Sigmoid colon (tissue), 7 donors: Measurements from ENCODE around the gene AHCYL2. TPM values are rescaled to one million over a fixed set of nuclear protein-coding genes. Genes with fewer than 3 reads are reported as not detected.

Source experiments
- DNase-seq: peaks from one replicate; pipeline ENCODE4 v3.0.0-alpha.2; 2019
- H3K27ac ChIP-seq, 4 donors: fragments of 200-600 bp; sonication (generic); one replicate each; pipeline ENCODE4 v1.5.1; 2016 to 2019; ENCODE audit warnings: mild to moderate bottlenecking in 1 of 4
- H3K27me3 ChIP-seq, 3 donors: fragments of 200-600 bp; sonication (generic); one replicate each; pipeline ENCODE4 v1.5.1; 2019; ENCODE audit warnings: mild to moderate bottlenecking in 1 of 3
- H3K36me3 ChIP-seq, 4 donors: fragments of 200-600 bp; sonication (generic); one replicate each; pipeline ENCODE4 v1.5.1; 2016 to 2019
- H3K4me1 ChIP-seq, 4 donors: fragments of 200-600 bp; sonication (generic); one replicate each; pipeline ENCODE4 v1.5.1; 2017 to 2019
- H3K4me3 ChIP-seq, 4 donors: fragments of 200-600 bp; sonication (generic); one replicate each; pipeline ENCODE4 v1.5.1; 2017 to 2019; ENCODE audit warnings: mild to moderate bottlenecking in 2 of 4, moderate library complexity in 1 of 4
- H3K9me3 ChIP-seq, 4 donors: fragments of 200-600 bp in 3 of 4; sonication (generic) in 3 of 4; one replicate each; pipeline versions ENCODE4 v1.5.1 to v1.6.1; 2013 to 2019
- EP300 ChIP-seq, 4 donors: sonication (generic); formaldehyde crosslinking; IDR thresholded peaks; one replicate each; pipeline ENCODE4 v1.6.1; 2017; ENCODE audit warnings: antibody characterized with exemption in 4 of 4
- POLR2A ChIP-seq, 2 donors: fragments of 450-650 bp; IDR thresholded peaks; one replicate each; pipeline ENCODE4 v1.6.1; 2016; ENCODE audit warnings: antibody characterized with exemption in 2 of 2, mild to moderate bottlenecking in 2 of 2, moderate library complexity in 2 of 2
- POLR2AphosphoS5 ChIP-seq, 4 donors: sonication (generic); formaldehyde crosslinking; IDR thresholded peaks; one replicate each; pipeline ENCODE4 v1.6.1; 2017; ENCODE audit warnings: antibody characterized with exemption in 4 of 4
- WGBS, 2 donors: extraction: QIAGEN DNeasy Blood & Tissue Kit; methylation state at CpG; one replicate each; pipeline ENCODE4 v1.1.7; 2013; 5-methylcytosine and 5-hydroxymethylcytosine counted together
- intact Hi-C: fragments of 100-400 bp; cut with DNase I; formaldehyde crosslinking; loops from one replicate; pipeline ENCODE4 v1.15.1; 2023
- polyA plus RNA-seq, 3 donors: library from polyadenylated mRNA; stranded (reverse); fragments of 200-250 nt; gene quantifications; one replicate each; pipeline ENCODE4 v1.2.3, GENCODE V29; 2013
- total RNA-seq, 4 donors: library from RNA; depleted of rRNA; stranded (reverse); fragments of >200 nt; gene quantifications; one replicate each; pipeline ENCODE4 v1.1.0, GENCODE V29; 2016
- TF ChIP-seq, protein P1 (sequence below), 4 experiments: fragments of 450-650 bp in 3 of 4; fragments of 200-600 bp in 1 of 4; IDR thresholded peaks; one replicate each; pipeline ENCODE4 v1.5.1; 2016 to 2019; ENCODE audit warnings: antibody characterized with exemption in 4 of 4, mild to moderate bottlenecking in 3 of 4, moderate library complexity in 2 of 4
- donor health status: healthy with polysubstance abuse.
- donor health status: Bipolar disorder and iron deficiency.
- donor health status: healthy.

The AHCYL2 gene
- total and polyA plus RNA-seq, 7 donors = 12.5 to 219 (median 16.8) TPM

- Histone ChIP-seq H3K27ac (no peak overlapping the region), H3K4me1 (no peaks in the 10 kb centered on the region), H3K4me3 (no peak overlapping the region), H3K27me3 (no peaks in the 10 kb centered on the region), H3K36me3 (no peaks in the 10 kb centered on the region), H3K9me3 (no peaks in the 10 kb centered on the region)
- TF ChIP-seq, protein P1, sequence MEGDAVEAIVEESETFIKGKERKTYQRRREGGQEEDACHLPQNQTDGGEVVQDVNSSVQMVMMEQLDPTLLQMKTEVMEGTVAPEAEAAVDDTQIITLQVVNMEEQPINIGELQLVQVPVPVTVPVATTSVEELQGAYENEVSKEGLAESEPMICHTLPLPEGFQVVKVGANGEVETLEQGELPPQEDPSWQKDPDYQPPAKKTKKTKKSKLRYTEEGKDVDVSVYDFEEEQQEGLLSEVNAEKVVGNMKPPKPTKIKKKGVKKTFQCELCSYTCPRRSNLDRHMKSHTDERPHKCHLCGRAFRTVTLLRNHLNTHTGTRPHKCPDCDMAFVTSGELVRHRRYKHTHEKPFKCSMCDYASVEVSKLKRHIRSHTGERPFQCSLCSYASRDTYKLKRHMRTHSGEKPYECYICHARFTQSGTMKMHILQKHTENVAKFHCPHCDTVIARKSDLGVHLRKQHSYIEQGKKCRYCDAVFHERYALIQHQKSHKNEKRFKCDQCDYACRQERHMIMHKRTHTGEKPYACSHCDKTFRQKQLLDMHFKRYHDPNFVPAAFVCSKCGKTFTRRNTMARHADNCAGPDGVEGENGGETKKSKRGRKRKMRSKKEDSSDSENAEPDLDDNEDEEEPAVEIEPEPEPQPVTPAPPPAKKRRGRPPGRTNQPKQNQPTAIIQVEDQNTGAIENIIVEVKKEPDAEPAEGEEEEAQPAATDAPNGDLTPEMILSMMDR (IDR thresholded peaks at IDR 0.05) = no peak
- TF ChIP-seq POLR2AphosphoS5 (IDR thresholded peaks at IDR 0.05) (no peak), POLR2A (IDR thresholded peaks at IDR 0.05) (no peak)
- no peak for DNase-seq
- intact Hi-C loops = no loop called here
- WGBS, 2 donors = 88 to 93% methylated on average over 3 of the region's 3 CpGs
Observed at GRCh38 chr7:129279757-129280156, 54.9 kb downstream of the AHCYL2 start.

- DNase-seq = no peak
- WGBS, 2 donors = 100% methylated on average over 1 of the region's 1 CpG
- no peak for TF ChIP-seq POLR2A (IDR thresholded peaks at IDR 0.05)
- TF ChIP-seq, protein P1 (IDR thresholded peaks at IDR 0.05) = no peak
- no peak for TF ChIP-seq EP300 (IDR thresholded peaks at IDR 0.05)
- TF ChIP-seq POLR2AphosphoS5 (IDR thresholded peaks at IDR 0.05) = no peak
- Histone ChIP-seq H3K4me3 (no peak overlapping the region), H3K36me3 (no peaks in the 10 kb centered on the region), H3K27me3 (no peaks in the 10 kb centered on the region), H3K4me1 (no peaks in the 10 kb centered on the region), H3K27ac (no peak overlapping the region), H3K9me3 (no peaks in the 10 kb centered on the region)
- intact Hi-C loops = no loop called here
Observed at GRCh38 chr7:129281163-129281562, 56.3 kb downstream of the AHCYL2 start.

GRCh38 chr7:129282865-129283264 lies 58.0 kb downstream of the AHCYL2 start:
- TF ChIP-seq POLR2A (IDR thresholded peaks at IDR 0.05) (no peak), POLR2AphosphoS5 (IDR thresholded peaks at IDR 0.05) (no peak), EP300 (IDR thresholded peaks at IDR 0.05) (no peak)
- TF ChIP-seq, protein P1 (IDR thresholded peaks at IDR 0.05) = no peak
- Histone ChIP-seq H3K4me3 (no peak overlapping the region), H3K27me3 (no peaks in the 10 kb centered on the region), H3K27ac (no peak overlapping the region), H3K9me3 (no peaks in the 10 kb centered on the region), H3K4me1 (no peaks in the 10 kb centered on the region), H3K36me3 (no peaks in the 10 kb centered on the region)
- WGBS, 2 donors = 89 to 93% methylated on average over 5 of the region's 5 CpGs
- intact Hi-C loops = no loop called here
- no peak for DNase-seq

- Histone ChIP-seq H3K4me1 (no peaks in the 10 kb centered on the region), H3K9me3 (no peaks in the 10 kb centered on the region), H3K4me3 (no peak overlapping the region), H3K27ac (no peak overlapping the region), H3K27me3 (no peaks in the 10 kb centered on the region), H3K36me3 (peaks cover 0 to 4% (median 0%) of the 10 kb centered on the region in 4 donors)
- intact Hi-C loops = no loop called here
- TF ChIP-seq POLR2A (IDR thresholded peaks at IDR 0.05) = no peak
- no peak for TF ChIP-seq EP300 (IDR thresholded peaks at IDR 0.05)
- TF ChIP-seq POLR2AphosphoS5 (IDR thresholded peaks at IDR 0.05) = no peak
- TF ChIP-seq, protein P1 (IDR thresholded peaks at IDR 0.05) = no peak
- 85 to 89% methylated on average over 4 of the region's 4 CpGs for WGBS, 2 donors
- no peak for DNase-seq
Observed at GRCh38 chr7:129283936-129284335, 59.1 kb downstream of the AHCYL2 start.

DNA sequence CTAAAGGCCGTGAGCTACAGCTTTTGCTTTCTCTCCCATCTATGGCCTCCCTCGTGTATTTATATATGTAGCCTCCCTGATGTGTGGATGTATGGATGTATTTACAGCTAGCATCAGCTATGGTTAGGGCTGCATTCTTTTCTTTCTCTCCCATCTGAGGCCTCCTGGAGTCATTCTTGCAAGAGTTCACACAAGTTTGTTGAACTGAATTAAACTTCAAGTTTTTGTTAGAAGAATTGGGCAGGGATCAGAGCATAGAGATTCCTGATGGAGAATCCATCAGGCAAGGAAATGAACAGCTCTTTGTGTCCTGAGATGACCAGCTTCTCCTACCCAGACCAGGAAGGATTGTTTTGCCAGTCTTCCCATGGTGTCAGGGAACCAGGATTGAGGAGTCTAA lies 60.3 kb downstream of the AHCYL2 start:
- intact Hi-C loops = no loop called here
- Histone ChIP-seq H3K4me1 (no peaks in the 10 kb centered on the region), H3K9me3 (no peaks in the 10 kb centered on the region), H3K36me3 (peaks cover 0 to 8% (median 0%) of the 10 kb centered on the region in 4 donors), H3K27me3 (no peaks in the 10 kb centered on the region), H3K4me3 (no peak overlapping the region), H3K27ac (no peak overlapping the region)
- TF ChIP-seq POLR2AphosphoS5 (IDR thresholded peaks at IDR 0.05) (no peak), EP300 (IDR thresholded peaks at IDR 0.05) (no peak), POLR2A (IDR thresholded peaks at IDR 0.05) (no peak)
- TF ChIP-seq, protein P1 (IDR thresholded peaks at IDR 0.05) = no peak
- 85 to 88% methylated on average over 2 of the region's 2 CpGs for WGBS, 2 donors
- no peak for DNase-seq
